Keratinocyte (primary cell): ENCODE data around the gene RGS1. TPM values are rescaled to one million over a fixed set of nuclear protein-coding genes. Genes with fewer than 3 reads are reported as not detected.

ENCODE experiments used
- DNase-seq: peaks from one replicate; pipeline ENCODE4 v3.0.0-alpha.2; 2011; ENCODE audit warnings: low read depth, missing footprints, low spot score
- FAIRE-seq: peaks from 2 replicates; lab custom pipeline; 2011; peaks lifted over from hg19 to GRCh38; lab: Jason Lieb, UNC
- H2AFZ ChIP-seq: 2 replicates; pipeline ENCODE4 v1.6.0; 2012; ENCODE audit warnings: low read length, control low read depth, inconsistent platforms; ENCODE audit not compliant: control insufficient read depth
- H3K27ac ChIP-seq: 2 replicates; pipeline ENCODE4 v1.5.1; 2011; ENCODE audit warnings: low read length; ENCODE audit not compliant: control insufficient read depth, insufficient read depth
- H3K27me3 ChIP-seq: 3 replicates; pipeline ENCODE4 v1.6.0; 2011; ENCODE audit warnings: low read length; ENCODE audit not compliant: control insufficient read depth, insufficient read depth; ENCODE audit errors: extremely low read depth
- H3K36me3 ChIP-seq, 2 experiments: 2 replicates in 1 of 2; 3 replicates in 1 of 2; pipeline ENCODE4 v1.5.1; 2011; ENCODE audit warnings: low read length in 2 of 2, mild to moderate bottlenecking in 1 of 2; ENCODE audit not compliant: control insufficient read depth in 2 of 2, insufficient read depth in 2 of 2; ENCODE audit errors: extremely low read depth in 1 of 2
- H3K4me1 ChIP-seq: 3 replicates; pipeline ENCODE4 v1.5.1; 2011; ENCODE audit warnings: low read length; ENCODE audit not compliant: control insufficient read depth, insufficient read depth; ENCODE audit errors: extremely low read depth
- H3K4me2 ChIP-seq: 3 replicates; pipeline ENCODE4 v1.6.0; 2011; ENCODE audit warnings: low read depth, low read length; ENCODE audit not compliant: control insufficient read depth, insufficient read depth; ENCODE audit errors: extremely low read depth
- H3K4me3 ChIP-seq, 3 experiments: fragments of 200-600 bp in 1 of 3; sonication (generic) in 1 of 3; 2 replicates in 2 of 3; 3 replicates in 1 of 3; pipeline ENCODE4 v1.5.1; 2011 to 2016; ENCODE audit warnings: low read length in 3 of 3, mild to moderate bottlenecking in 3 of 3, control low read depth in 2 of 3, inconsistent platforms in 1 of 3, low read depth in 1 of 3, mixed read lengths in 1 of 3, mixed run types in 1 of 3, moderate library complexity in 1 of 3; ENCODE audit not compliant: control insufficient read depth in 2 of 3, insufficient read depth in 2 of 3; ENCODE audit errors: extremely low read depth in 1 of 3
- H3K79me2 ChIP-seq: 2 replicates; pipeline ENCODE4 v1.6.0; 2012; ENCODE audit warnings: low read length; ENCODE audit not compliant: control insufficient read depth, insufficient read depth
- H3K9ac ChIP-seq: 3 replicates; pipeline ENCODE4 v1.6.0; 2011; ENCODE audit warnings: low read length; ENCODE audit not compliant: control insufficient read depth, insufficient read depth; ENCODE audit errors: extremely low read depth
- H3K9me1 ChIP-seq: 3 replicates; pipeline ENCODE4 v1.6.0; 2011; ENCODE audit warnings: low read length; ENCODE audit not compliant: control insufficient read depth, insufficient read depth; ENCODE audit errors: extremely low read depth
- H3K9me3 ChIP-seq: 2 replicates; pipeline ENCODE4 v1.5.1; 2012; ENCODE audit warnings: low read depth, low read length; ENCODE audit not compliant: control insufficient read depth
- H4K20me1 ChIP-seq: 3 replicates; pipeline ENCODE4 v1.6.0; 2011; ENCODE audit warnings: low read length; ENCODE audit not compliant: control insufficient read depth, insufficient read depth; ENCODE audit errors: extremely low read depth
- CTCF ChIP-seq, 3 experiments: IDR thresholded peaks in 1 of 3; conservative IDR thresholded peaks in 1 of 3; optimal IDR thresholded peaks in 1 of 3; 2 replicates in 2 of 3; 3 replicates in 1 of 3; pipeline versions ENCODE3 to v1.5.1; 2011; ENCODE audit warnings: low read length in 3 of 3, mild to moderate bottlenecking in 3 of 3, moderate library complexity in 2 of 3, control low read depth in 1 of 3, inconsistent platforms in 1 of 3; ENCODE audit not compliant: insufficient read depth in 2 of 3; ENCODE audit errors: extremely low read depth in 1 of 3
- EZH2 ChIP-seq: IDR thresholded peaks from one replicate; pipeline ENCODE4 v1.6.1; 2012; ENCODE audit warnings: inconsistent platforms, mild to moderate bottlenecking, low read length, moderate library complexity
- dilution Hi-C: fragments of 300-500 bp; cut with MboI; formaldehyde crosslinking; loops from one replicate; pipeline ENCODE4 v1.7.0; 2020; ENCODE audit warnings: low sequenced_read_pairs; ENCODE audit not compliant: extremely low pct_ligation_motif_present
- polyA plus RNA-seq, 5 experiments: library from polyadenylated mRNA; depleted of rRNA in 3 of 5; stranded (reverse) in 3 of 5; stranded (forward) in 1 of 5; unstranded in 1 of 5; fragments of >200 nt; gene quantifications; 1 replicate in 1 of 5; 2 replicates in 3 of 5; 3 replicates in 1 of 5; pipeline versions ENCODE4 v1.2.1 to v1.2.3, GENCODE V29; 2011 to 2012; ENCODE audit warnings: missing spikeins in 2 of 5, low read depth in 1 of 5, low replicate concordance in 1 of 5

Gene RGS1
- polyA plus RNA-seq, 1 donor (not counting 4 experiments of a cell fraction or from before 2014, with no cell fraction given) = 0.05 TPM

DNA sequence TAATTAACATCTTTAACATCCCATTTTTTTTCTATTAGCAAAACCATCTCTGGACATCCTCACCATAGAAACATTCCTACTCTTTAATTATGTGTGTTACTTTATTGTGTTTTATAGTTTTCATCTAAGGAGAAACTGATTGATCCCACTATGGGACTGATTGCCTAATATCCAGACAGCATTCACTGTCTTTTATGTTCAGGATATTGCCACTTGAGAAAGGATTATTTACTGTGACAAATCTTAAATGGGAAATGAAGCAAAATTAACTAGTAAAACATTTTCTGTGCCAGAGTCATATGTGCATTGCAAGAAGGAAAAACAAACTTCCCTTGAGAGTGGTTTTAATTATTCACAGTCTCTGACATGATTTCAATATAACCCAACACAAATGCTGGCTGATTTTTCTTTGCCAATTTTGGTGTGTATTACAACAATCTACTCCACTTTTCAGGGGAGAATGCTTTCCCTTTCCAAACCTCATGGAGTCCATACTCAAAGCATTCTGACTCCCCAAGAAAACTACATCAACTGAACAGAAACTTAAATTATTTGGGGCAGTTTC is 44.6 kb downstream of the RGS1 start:
- Histone ChIP-seq H3K27ac (no peak overlapping the region), H4K20me1 (no peaks in the 10 kb centered on the region), H3K9me1 (no peaks in the 10 kb centered on the region), H3K9me3 (no peaks in the 10 kb centered on the region), H3K9ac (no peak overlapping the region), H3K4me3 (no peak overlapping the region), H3K79me2 (no peaks in the 10 kb centered on the region), H3K4me1 (no peaks in the 10 kb centered on the region), H2AFZ (no peak overlapping the region), H3K27me3 (no peaks in the 10 kb centered on the region), H3K4me2 (no peak overlapping the region), H3K36me3 (no peaks in the 10 kb centered on the region)
- TF ChIP-seq EZH2 = no peak
- TF ChIP-seq CTCF (optimal IDR thresholded peaks at IDR 0.05 in 1 of 3, IDR thresholded peaks at IDR 0.05 in 1 of 3, conservative IDR thresholded peaks at IDR 0.05 in 1 of 3; ENCODE audit: extremely low read depth in 1 of 3, insufficient read depth in 2 of 3, low read length in 3 of 3) = no peak
- dilution Hi-C loops = no loop called here
- FAIRE-seq (no peak), DNase-seq (no peak)

DNA sequence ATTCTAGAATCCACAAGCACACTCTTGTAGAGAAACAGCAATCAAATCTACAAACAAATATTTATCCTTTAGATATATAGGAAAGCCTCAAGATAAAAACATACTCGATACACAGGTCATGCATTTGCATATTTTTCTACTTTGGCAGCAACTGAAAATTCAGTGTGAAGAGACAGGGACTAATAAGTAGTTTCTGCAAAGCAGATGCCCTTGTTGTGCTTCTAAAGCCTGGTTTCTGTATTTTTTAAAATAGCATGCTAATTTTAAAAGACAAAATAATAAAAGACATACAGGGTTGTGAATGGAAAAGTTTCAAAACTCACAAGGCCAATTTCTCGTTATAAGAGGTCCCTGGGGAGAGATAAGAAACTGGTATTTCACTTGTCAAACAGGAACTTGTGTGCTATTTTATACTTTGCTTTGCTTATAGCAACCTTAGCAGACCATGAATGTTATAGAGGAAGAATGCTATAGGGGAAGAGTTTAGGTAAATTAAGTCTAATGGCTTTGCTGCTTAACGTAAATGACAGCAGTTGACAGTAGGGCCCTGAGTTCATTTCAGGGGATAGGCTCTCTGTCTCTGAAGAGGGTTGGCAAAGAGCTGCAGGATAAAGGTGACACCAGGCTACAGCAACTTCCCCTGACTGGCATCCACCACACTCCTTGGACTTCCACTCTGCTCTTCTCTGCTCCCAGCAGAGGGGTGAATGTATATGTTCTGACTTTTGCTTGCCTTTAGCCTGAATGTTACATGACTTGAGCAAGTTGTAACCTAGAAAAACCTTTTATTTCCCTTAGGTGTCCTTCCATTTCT is 51.0 kb downstream of the RGS1 start:
- dilution Hi-C loops = no loop called here
- DNase-seq (no peak), FAIRE-seq (no peak)
- H3K9ac ChIP-seq = no peak overlapping the region
- no peaks in the 10 kb centered on the region for H3K27me3 ChIP-seq
- H3K4me3 ChIP-seq = no peak overlapping the region
- H3K36me3 ChIP-seq = no peaks in the 10 kb centered on the region
- no peaks in the 10 kb centered on the region for H3K79me2 ChIP-seq
- TF ChIP-seq EZH2 = no peak
- TF ChIP-seq CTCF (optimal IDR thresholded peaks at IDR 0.05 in 1 of 3, IDR thresholded peaks at IDR 0.05 in 1 of 3, conservative IDR thresholded peaks at IDR 0.05 in 1 of 3; ENCODE audit: extremely low read depth in 1 of 3, insufficient read depth in 2 of 3, low read length in 3 of 3) = no peak
- no peak overlapping the region for H2AFZ ChIP-seq
- H4K20me1 ChIP-seq = no peaks in the 10 kb centered on the region
- no peak overlapping the region for H3K27ac ChIP-seq
- no peaks in the 10 kb centered on the region for H3K9me1 ChIP-seq
- no peaks in the 10 kb centered on the region for H3K4me1 ChIP-seq
- no peak overlapping the region for H3K4me2 ChIP-seq
- H3K9me3 ChIP-seq = no peaks in the 10 kb centered on the region
